ENCODE data around the gene RAD51B.

Gene RAD51B

GRCh38 chr14:67908052-67908754 lies 88.6 kb downstream of the RAD51B start:
- Histone ChIP-seq H3K4me1 (ENCODE audit: control insufficient read depth, insufficient read depth, low read length, poor library complexity, severe bottlenecking) (no peaks in the 10 kb centered on the region), H3K27ac (ENCODE audit: low read depth, low read length, severe bottlenecking) (no peak overlapping the region), H3K4me3 (ENCODE audit: extremely low read depth, insufficient read depth, low read length, poor library complexity, severe bottlenecking) (no peak overlapping the region), H3K9me3 (ENCODE audit: control insufficient read depth, low read length) (no peaks in the 10 kb centered on the region), H3K36me3 (ENCODE audit: control insufficient read depth, insufficient read depth, low read length) (no peaks in the 10 kb centered on the region)

GRCh38 chr14:67911562-67911961 lies 92.0 kb downstream of the RAD51B start:
- WGBS, 2 experiments (ENCODE audit: insufficient coverage in 2 of 2), result 100% methylated on average over 1 of the region's 2 CpGs; no CpG with 5 or more reads in 1 of the 2 experiments

GRCh38 chr14:67916430-67916829 lies 96.9 kb downstream of the RAD51B start:
- Histone ChIP-seq H3K4me1 (ENCODE audit: control insufficient read depth, insufficient read depth, low read length, poor library complexity, severe bottlenecking) (peaks cover 9% of the 10 kb centered on the region), H3K36me3 (ENCODE audit: control insufficient read depth, insufficient read depth, low read length) (no peaks in the 10 kb centered on the region), H3K27ac (ENCODE audit: low read depth, low read length, severe bottlenecking) (no peak overlapping the region), H3K4me3 (ENCODE audit: extremely low read depth, insufficient read depth, low read length, poor library complexity, severe bottlenecking) (no peak overlapping the region), H3K9me3 (ENCODE audit: control insufficient read depth, low read length) (no peaks in the 10 kb centered on the region)
- 94% methylated on average over 3 of the region's 4 CpGs; no CpG with 5 or more reads in 1 of the 2 experiments for WGBS, 2 experiments (ENCODE audit: insufficient coverage in 2 of 2)

More at GRCh38 chr14:67911562-67911961, 92.0 kb downstream of the RAD51B start:
- no peaks in the 10 kb centered on the region for H3K9me3 ChIP-seq (ENCODE audit: control insufficient read depth, low read length)
- H3K27ac ChIP-seq (ENCODE audit: low read depth, low read length, severe bottlenecking), result no peak overlapping the region
- H3K4me3 ChIP-seq (ENCODE audit: extremely low read depth, insufficient read depth, low read length, poor library complexity, severe bottlenecking), result no peak overlapping the region
- H3K4me1 ChIP-seq (ENCODE audit: control insufficient read depth, insufficient read depth, low read length, poor library complexity, severe bottlenecking), result no peaks in the 10 kb centered on the region
- H3K36me3 ChIP-seq (ENCODE audit: control insufficient read depth, insufficient read depth, low read length), result no peaks in the 10 kb centered on the region

GRCh38 chr14:67917006-67917405 lies 97.4 kb downstream of the RAD51B start:
- Histone ChIP-seq H3K9me3 (ENCODE audit: control insufficient read depth, low read length) (no peaks in the 10 kb centered on the region), H3K36me3 (ENCODE audit: control insufficient read depth, insufficient read depth, low read length) (no peaks in the 10 kb centered on the region), H3K27ac (ENCODE audit: low read depth, low read length, severe bottlenecking) (no peak overlapping the region), H3K4me1 (ENCODE audit: control insufficient read depth, insufficient read depth, low read length, poor library complexity, severe bottlenecking) (peaks cover 15% of the 10 kb centered on the region), H3K4me3 (ENCODE audit: extremely low read depth, insufficient read depth, low read length, poor library complexity, severe bottlenecking) (no peak overlapping the region)
- 94 to 97% methylated on average over 3 to 6 of the region's 6 CpGs for WGBS, 2 experiments (ENCODE audit: insufficient coverage in 2 of 2)

GRCh38 chr14:67918838-67919237 lies 99.3 kb downstream of the RAD51B start:
- Histone ChIP-seq H3K27ac (ENCODE audit: low read depth, low read length, severe bottlenecking) (peak overlapping the region; percentile 79), H3K9me3 (ENCODE audit: control insufficient read depth, low read length) (no peaks in the 10 kb centered on the region), H3K36me3 (ENCODE audit: control insufficient read depth, insufficient read depth, low read length) (no peaks in the 10 kb centered on the region), H3K4me1 (ENCODE audit: control insufficient read depth, insufficient read depth, low read length, poor library complexity, severe bottlenecking) (peaks cover 15% of the 10 kb centered on the region), H3K4me3 (ENCODE audit: extremely low read depth, insufficient read depth, low read length, poor library complexity, severe bottlenecking) (no peak overlapping the region)

GRCh38 chr14:67919259-67920032 lies 99.9 kb downstream of the RAD51B start:
- H3K4me3 ChIP-seq (ENCODE audit: extremely low read depth, insufficient read depth, low read length, poor library complexity, severe bottlenecking), result no peak overlapping the region

GRCh38 chr14:67926821-67927220 lies 107.2 kb downstream of the RAD51B start:
- H3K4me1 ChIP-seq (ENCODE audit: control insufficient read depth, insufficient read depth, low read length, poor library complexity, severe bottlenecking), result peaks cover 2% of the 10 kb centered on the region
- H3K27ac ChIP-seq (ENCODE audit: low read depth, low read length, severe bottlenecking), result no peak overlapping the region
- 89 to 100% methylated on average over 3 of the region's 3 CpGs for WGBS, 2 experiments (ENCODE audit: insufficient coverage in 2 of 2)
- H3K9me3 ChIP-seq (ENCODE audit: control insufficient read depth, low read length), result peaks cover 15% of the 10 kb centered on the region
- no peaks in the 10 kb centered on the region for H3K36me3 ChIP-seq (ENCODE audit: control insufficient read depth, insufficient read depth, low read length)
- no peak overlapping the region for H3K4me3 ChIP-seq (ENCODE audit: extremely low read depth, insufficient read depth, low read length, poor library complexity, severe bottlenecking)

More at GRCh38 chr14:67919259-67920032, 99.9 kb downstream of the RAD51B start:
- Histone ChIP-seq H3K9me3 (ENCODE audit: control insufficient read depth, low read length) (no peaks in the 10 kb centered on the region), H3K36me3 (ENCODE audit: control insufficient read depth, insufficient read depth, low read length) (no peaks in the 10 kb centered on the region), H3K4me1 (ENCODE audit: control insufficient read depth, insufficient read depth, low read length, poor library complexity, severe bottlenecking) (peaks cover 15% of the 10 kb centered on the region), H3K27ac (ENCODE audit: low read depth, low read length, severe bottlenecking) (peak overlapping the region; percentile 79)
- 7 to 47% methylated on average over 2 of the region's 7 CpGs for WGBS, 2 experiments (ENCODE audit: insufficient coverage in 2 of 2)

- H3K36me3 ChIP-seq (ENCODE audit: control insufficient read depth, insufficient read depth, low read length), result no peaks in the 10 kb centered on the region
- H3K27ac ChIP-seq (ENCODE audit: low read depth, low read length, severe bottlenecking), result no peak overlapping the region
- H3K4me1 ChIP-seq (ENCODE audit: control insufficient read depth, insufficient read depth, low read length, poor library complexity, severe bottlenecking), result no peaks in the 10 kb centered on the region
- no CpG with 5 or more reads among the region's 4 CpGs for WGBS, 2 experiments (ENCODE audit: insufficient coverage in 2 of 2)
- peaks cover 15% of the 10 kb centered on the region for H3K9me3 ChIP-seq (ENCODE audit: control insufficient read depth, low read length)
- no peak overlapping the region for H3K4me3 ChIP-seq (ENCODE audit: extremely low read depth, insufficient read depth, low read length, poor library complexity, severe bottlenecking)
These were observed 107.7 kb downstream of the RAD51B start for GRCh38 chr14:67927244-67927643.

- Histone ChIP-seq H3K36me3 (ENCODE audit: control insufficient read depth, insufficient read depth, low read length) (no peaks in the 10 kb centered on the region), H3K9me3 (ENCODE audit: control insufficient read depth, low read length) (peaks cover 15% of the 10 kb centered on the region), H3K27ac (ENCODE audit: low read depth, low read length, severe bottlenecking) (no peak overlapping the region), H3K4me3 (ENCODE audit: extremely low read depth, insufficient read depth, low read length, poor library complexity, severe bottlenecking) (no peak overlapping the region), H3K4me1 (ENCODE audit: control insufficient read depth, insufficient read depth, low read length, poor library complexity, severe bottlenecking) (peaks cover 2% of the 10 kb centered on the region)
- 91 to 96% methylated on average over 8 to 9 of the region's 11 CpGs for WGBS, 2 experiments (ENCODE audit: insufficient coverage in 2 of 2)
These were observed 108.8 kb downstream of the RAD51B start for GRCh38 chr14:67928375-67928774.

- WGBS, 2 experiments (ENCODE audit: insufficient coverage in 2 of 2), result 100% methylated on average over 1 to 2 of the region's 4 CpGs
- peaks cover 6% of the 10 kb centered on the region for H3K9me3 ChIP-seq (ENCODE audit: control insufficient read depth, low read length)
- H3K4me3 ChIP-seq (ENCODE audit: extremely low read depth, insufficient read depth, low read length, poor library complexity, severe bottlenecking), result no peak overlapping the region
- H3K27ac ChIP-seq (ENCODE audit: low read depth, low read length, severe bottlenecking), result no peak overlapping the region
- peaks cover 11% of the 10 kb centered on the region for H3K4me1 ChIP-seq (ENCODE audit: control insufficient read depth, insufficient read depth, low read length, poor library complexity, severe bottlenecking)
- H3K36me3 ChIP-seq (ENCODE audit: control insufficient read depth, insufficient read depth, low read length), result no peaks in the 10 kb centered on the region
These were observed 113.2 kb downstream of the RAD51B start for GRCh38 chr14:67932708-67933246.

GRCh38 chr14:67933266-67933665 lies 113.7 kb downstream of the RAD51B start:
- peaks cover 6% of the 10 kb centered on the region for H3K9me3 ChIP-seq (ENCODE audit: control insufficient read depth, low read length)
- no peaks in the 10 kb centered on the region for H3K36me3 ChIP-seq (ENCODE audit: control insufficient read depth, insufficient read depth, low read length)
- no peak overlapping the region for H3K27ac ChIP-seq (ENCODE audit: low read depth, low read length, severe bottlenecking)
- H3K4me3 ChIP-seq (ENCODE audit: extremely low read depth, insufficient read depth, low read length, poor library complexity, severe bottlenecking), result no peak overlapping the region
- peaks cover 15% of the 10 kb centered on the region for H3K4me1 ChIP-seq (ENCODE audit: control insufficient read depth, insufficient read depth, low read length, poor library complexity, severe bottlenecking)

All from mesodermal cell (in vitro differentiated cells).